ENCODE results near the gene CHEK1.

DNA sequence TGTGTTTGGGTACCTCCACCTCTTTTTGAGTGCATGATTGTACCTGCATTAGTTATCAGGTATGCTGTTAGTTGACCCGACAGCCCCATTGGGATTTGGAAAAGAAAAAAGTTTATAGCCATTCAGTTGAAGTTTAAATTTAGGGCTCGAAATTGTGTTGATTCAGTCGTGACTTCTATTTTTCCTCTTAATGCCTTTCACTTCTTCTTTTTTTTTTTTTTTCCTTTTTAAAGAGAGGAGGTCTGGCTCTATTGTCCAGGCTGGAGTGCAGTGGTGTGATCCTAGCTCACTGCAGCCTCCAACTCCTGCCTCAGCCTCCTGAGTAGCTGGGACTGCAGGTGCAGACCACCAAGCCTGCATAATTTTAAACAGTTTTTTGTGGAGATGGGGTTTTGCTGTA is 30.0 kb upstream of the CHEK1 start:
- no peak for TF ChIP-seq POLR2A (IDR thresholded peaks at IDR 0.05)
- TF ChIP-seq, protein P1, sequence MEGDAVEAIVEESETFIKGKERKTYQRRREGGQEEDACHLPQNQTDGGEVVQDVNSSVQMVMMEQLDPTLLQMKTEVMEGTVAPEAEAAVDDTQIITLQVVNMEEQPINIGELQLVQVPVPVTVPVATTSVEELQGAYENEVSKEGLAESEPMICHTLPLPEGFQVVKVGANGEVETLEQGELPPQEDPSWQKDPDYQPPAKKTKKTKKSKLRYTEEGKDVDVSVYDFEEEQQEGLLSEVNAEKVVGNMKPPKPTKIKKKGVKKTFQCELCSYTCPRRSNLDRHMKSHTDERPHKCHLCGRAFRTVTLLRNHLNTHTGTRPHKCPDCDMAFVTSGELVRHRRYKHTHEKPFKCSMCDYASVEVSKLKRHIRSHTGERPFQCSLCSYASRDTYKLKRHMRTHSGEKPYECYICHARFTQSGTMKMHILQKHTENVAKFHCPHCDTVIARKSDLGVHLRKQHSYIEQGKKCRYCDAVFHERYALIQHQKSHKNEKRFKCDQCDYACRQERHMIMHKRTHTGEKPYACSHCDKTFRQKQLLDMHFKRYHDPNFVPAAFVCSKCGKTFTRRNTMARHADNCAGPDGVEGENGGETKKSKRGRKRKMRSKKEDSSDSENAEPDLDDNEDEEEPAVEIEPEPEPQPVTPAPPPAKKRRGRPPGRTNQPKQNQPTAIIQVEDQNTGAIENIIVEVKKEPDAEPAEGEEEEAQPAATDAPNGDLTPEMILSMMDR (IDR thresholded peaks at IDR 0.05), result no peak
